NCI-H2081 treated with DMSO at 0.1 percent for 48 hours (cell line): ENCODE data around the gene PDPN.
"Not testable (repeated sequence)": the region's sequence is repeated elsewhere in the genome, so short reads cannot be mapped to it uniquely, and the experiment has no call there.

Source experiments
- DNase-seq: peaks from one replicate; lab custom pipeline; 2025; lab: John Stamatoyannopoulos, UW

PDPN gene, protein sequence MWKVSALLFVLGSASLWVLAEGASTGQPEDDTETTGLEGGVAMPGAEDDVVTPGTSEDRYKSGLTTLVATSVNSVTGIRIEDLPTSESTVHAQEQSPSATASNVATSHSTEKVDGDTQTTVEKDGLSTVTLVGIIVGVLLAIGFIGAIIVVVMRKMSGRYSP

DNA sequence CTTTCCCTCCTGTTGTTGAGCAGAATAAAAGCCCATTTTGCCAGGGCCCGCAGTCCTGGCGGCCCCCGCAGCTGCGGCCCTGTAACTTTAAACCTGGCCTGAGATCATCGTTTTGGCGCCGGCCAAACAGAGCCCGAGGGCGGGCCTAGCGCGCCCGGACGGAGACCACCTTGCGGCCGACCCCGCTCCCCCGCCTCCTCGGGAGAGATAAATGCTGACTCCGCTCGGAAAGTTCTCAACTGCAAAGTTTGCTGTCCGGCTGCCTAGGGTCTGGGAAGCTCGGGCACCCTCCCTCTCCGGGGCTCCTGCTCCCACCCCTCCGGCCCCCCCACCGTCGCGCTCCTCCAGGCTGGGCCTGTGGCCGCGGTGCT lies at the start of gene PDPN:
TSS of gene PDPN (plus strand) at position 238 of the 371 bp plus-strand sequence. CDS start 202 bp downstream, outside the sequence.
- no peak for DNase-seq

DNA sequence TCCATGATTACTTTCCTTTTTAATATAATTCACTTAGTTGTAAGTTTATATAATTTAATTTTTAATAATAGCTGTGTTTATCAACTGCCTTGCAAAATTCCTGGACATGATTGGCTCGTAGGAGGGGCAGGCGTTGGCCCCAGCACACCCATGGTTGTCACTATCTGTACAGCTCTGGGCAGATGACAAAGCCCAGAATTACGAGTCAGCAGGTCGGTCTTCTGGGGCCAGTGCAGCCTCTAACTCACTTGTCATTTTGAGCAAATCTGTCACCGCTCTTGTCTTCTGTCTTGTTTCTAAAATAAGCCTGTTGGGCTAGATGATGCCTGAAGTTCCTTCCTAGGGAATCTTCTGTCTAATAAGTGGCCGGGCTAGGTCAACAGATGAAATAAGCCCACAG lies 48.4 kb upstream of the PDPN start:
- DNase-seq: no peak

DNA sequence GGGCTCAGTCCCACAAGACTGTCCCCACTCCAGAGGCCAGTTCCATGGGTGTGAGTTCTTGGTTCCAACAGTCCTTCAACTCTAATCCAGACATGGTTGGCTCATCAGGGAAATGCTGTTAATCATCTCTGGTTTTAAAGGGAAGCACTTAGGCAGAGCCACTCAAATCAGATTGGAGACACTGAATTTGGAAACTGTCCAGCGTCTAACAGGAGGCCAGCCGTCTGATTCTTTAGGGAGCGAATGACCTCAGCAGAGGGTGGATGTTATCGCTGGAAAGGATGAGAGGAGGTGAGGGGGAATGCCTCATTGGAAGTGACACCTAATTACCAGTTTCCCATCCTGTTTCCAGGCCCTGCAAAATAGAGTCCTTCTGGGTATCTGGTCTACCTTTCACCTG lies 47.1 kb upstream of the PDPN start:
- DNase-seq: no peak

DNA sequence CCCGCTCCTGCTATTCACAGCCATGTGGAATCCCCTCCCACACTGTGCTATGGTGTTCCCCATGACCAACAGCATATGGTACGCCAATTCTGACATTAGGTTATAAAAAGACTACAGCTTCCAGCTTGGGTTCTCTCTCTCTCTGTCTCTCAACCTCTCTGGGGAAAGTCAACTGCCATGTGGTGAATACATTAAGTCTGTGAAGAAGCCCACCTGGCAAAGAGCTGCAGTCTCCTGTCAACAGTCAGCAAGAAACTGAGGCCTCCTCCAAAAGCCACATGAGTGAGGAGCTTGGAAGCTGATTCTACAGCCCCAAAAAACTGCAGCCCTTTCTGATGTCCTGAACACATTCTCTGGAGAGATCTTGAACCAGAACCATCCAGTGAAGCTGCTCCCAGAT lies 44.8 kb upstream of the PDPN start:
- DNase-seq: no peak

DNA sequence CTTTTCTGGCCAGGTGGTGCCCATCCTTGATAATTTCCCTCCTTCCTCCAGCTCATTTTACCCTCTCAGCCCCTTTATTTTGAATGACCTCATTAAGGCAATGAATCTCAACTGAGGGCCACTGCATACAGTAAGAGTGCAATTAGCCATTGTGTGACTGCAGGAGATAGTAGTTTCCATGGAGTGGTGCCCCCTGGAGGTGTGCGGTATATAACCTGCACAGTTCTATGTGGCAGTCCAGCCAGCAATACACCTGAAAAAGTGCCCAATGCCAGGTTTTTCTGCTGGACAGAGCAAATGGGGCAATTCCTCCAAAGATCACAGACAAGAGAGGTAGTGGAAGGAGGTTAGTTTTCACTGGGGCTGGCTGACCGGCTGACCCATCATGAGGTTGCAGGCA lies 43.9 kb upstream of the PDPN start:
- no peak for DNase-seq

DNA sequence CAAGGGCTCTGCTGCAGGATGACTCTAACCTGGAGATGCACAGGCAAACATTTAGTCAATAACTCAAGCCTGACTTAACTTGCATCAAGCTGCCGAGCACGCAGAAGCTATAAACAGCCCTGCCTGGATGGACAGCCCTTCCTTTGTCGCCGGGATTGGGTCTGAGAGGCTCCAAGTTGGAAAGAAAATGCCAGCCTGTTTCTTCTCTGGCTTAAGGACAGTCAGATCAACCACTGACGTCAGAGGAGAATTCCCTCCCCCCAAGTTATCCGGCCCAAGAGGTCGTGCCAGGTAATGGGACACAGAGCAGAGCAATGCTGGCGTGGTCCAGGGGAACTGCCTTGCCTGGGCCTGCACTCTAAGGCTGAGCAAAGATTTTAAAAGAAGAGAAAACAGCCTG lies 42.8 kb upstream of the PDPN start:
- DNase-seq: no peak

DNA sequence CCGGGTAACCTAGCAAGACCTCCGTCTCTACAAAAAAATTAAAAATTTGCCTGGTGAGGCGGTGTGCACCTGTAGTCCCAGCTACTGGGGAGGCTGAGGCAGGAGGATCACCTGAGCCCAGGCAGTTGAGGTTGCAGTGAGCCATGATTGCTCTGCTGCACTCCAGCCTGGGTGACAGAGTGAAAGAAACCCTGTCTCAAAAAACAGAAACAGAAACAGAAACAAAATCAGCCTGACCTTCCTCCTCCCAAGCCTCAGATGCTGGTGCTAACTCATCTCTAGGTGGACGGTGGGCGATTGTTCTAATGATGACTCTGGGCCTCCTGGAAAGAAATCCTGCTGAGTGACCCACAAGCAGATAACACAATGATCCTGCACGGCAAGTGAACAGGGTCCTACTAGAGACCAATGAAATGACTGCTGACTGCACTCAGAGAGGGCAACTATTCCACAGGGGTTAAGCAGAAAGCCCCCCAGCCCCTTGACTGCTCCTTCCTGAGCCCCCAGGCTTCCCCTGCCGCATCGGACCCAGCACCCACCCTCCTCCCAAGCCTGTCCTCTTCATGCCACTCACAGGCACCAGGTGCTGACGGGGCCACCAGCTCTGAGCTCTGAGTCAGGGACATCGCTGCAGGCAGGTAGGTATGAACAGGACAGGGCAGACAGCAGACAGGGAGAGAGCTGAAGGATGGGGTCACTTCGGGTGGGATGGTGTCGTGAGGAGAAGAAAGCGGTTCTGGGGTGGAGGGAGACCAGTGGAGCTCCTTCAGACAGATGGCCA lies 42.0 kb upstream of the PDPN start:
- DNase-seq: no peak

DNA sequence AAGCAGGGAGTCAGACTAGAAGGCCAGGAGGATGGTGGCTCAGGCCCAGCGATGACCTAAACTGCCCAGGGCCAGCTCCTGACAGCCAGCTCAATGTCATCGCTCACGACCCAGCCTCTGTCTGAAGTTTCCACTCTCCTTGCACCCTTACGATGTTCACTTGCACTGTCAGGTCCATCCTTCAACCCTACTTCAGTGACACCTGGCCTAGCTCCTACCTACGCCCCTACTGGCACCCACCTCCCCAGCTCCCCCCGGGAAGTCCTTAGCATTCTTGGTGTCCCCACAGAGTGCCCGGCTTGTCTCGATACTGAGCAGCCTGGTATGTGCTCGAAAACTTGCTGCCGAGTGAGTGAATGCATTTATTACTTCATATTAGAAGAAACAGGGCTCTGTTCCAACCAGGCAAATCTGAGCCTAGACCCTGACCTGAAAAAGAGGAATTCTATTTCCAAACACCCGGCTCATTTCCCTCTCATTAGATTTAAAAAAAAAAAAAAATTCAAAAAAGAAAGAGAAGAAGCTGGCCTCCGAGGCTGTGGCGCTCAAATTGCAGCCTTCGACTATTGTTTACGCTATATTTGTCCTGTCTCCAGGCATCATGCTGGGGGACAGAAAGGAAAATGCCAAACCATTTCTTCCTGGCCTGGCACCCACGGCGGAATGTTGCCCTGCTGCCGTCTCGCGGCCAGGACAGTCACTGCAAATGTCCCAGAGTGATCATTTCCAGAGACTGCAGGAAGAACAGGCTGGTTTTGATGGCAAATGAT lies 40.0 kb upstream of the PDPN start:
- no peak for DNase-seq

DNA sequence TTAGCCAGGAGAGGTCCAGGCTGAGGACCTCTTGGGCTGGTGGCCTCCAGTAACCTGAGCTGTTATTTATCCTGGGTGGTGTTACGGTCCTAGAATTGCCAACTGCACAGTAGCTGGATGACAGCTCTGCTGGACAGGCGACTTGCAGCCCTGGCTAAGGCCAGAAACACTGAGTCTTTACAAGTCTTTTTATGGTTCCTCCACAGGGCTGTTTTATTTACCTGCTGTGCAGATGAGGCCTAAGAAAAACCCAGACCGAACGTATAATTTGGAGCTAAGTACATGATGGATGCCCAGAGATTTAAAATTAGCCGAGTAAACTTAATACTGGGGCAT lies 39.4 kb upstream of the PDPN start:
- DNase-seq: no peak

DNA sequence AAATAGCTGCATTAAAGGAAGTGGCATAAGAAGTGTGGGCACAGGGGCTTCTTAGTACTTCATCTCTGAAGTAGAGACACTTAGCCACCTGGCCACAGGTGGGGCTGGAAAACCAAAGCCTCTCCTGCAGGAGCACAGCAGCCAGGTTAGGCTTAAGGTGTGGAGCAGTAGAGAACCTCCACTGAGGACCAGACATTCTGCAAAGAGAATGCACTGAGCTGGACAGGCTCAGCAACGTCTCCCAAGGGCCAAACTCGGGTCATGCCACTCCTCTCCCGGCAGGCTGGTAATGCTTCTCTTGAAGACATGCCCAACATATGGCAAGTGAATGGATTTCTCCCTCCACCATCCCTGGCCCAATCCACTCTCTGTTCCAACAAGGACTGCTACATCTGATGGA lies 36.8 kb upstream of the PDPN start:
- DNase-seq: no peak

DNA sequence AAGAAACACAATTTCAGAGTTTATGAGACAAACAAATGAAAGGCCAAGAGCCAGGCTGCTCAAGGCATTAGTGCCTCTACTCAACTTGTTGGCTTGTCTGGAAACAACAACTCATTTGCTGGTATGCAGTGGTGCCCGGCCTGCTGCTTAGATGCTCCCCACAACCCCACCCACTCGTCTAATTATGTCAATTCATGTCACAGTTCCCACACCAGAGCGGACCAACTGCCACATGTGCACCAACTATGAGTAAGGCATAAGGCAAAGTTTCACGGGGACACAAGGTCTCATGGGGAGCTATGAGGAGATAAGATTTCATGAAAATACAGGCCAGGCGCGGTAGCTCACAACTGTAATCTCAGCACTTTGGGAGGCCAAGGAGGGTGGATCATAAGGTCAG lies 35.4 kb upstream of the PDPN start:
- no peak for DNase-seq

DNA sequence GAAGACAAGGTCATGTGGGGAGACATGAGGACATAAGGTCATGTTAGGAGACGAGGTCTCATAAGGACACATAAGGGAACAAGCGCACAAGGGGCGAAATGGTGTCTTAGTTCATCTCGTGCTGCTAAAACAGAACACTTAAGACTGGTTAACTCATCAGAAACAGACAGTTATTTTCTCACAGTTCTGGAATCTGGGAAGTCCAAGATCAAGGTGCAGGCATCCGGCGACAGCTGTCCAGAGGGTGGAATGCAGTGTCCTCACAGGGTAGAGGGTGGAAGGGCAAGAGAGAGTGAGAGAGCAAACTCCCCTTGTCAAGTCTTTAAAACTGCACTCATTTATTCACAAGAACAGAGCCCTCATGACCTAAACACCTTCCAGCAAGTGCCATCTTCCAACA lies 34.6 kb upstream of the PDPN start:
- no peak for DNase-seq

DNA sequence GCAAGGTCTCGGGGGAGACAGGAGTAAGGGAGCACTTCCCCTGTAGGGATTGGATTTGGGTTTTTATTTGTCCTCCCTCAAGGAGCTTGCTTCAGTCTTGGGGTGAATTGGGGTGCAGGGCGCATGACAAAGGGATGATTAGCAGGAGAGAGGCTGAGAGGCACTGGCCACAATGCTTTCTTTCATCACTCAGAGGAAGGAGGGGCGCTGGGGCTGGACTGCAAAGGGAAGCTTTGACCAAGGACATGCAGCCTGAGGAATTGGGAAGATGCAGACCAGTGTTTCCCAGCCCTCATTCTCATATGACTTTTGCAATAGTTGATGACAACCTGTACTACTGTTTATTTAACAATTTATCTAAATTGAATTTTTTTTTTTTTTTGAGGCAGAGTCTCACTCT lies 34.1 kb upstream of the PDPN start:
- DNase-seq: no peak

DNA sequence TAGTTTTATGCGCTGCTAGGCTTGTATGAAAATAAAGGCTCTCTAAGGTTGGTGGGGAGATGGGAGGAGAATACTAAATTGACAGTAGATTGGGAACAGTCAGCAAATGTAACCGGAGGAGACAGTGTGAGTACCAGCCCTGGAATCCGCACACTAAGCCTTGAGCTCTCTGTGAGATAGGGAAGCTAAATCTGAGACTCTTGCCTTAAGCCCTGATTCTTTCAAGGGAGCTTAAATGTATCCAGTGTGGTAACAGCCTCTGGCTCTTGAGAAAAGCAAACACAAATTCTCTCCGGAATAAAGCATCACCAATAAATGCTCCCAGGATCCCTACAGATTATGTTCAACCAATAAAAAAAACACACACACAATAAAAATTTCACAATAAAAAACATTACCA lies 33.0 kb upstream of the PDPN start:
- DNase-seq: no peak

DNA sequence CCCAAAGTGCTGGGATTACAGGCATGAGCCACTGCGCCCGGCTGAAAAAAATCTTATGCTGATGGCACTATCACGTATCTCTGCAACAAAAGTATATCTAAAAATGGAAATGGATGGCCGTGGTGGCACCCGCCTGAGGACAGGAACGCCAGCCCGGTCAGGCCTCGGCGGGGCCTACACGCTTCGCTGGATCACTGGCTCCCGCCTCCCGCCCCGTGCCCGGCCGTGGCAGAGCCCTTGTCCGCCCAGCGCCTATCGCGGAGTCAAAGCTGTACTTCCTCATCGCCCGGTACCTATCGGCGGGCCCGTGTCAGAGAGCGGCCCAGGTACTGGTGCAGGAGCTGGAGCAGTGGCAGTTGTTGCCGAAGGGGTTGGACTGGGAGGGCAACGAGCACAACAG lies 28.8 kb upstream of the PDPN start:
- no peak for DNase-seq

DNA sequence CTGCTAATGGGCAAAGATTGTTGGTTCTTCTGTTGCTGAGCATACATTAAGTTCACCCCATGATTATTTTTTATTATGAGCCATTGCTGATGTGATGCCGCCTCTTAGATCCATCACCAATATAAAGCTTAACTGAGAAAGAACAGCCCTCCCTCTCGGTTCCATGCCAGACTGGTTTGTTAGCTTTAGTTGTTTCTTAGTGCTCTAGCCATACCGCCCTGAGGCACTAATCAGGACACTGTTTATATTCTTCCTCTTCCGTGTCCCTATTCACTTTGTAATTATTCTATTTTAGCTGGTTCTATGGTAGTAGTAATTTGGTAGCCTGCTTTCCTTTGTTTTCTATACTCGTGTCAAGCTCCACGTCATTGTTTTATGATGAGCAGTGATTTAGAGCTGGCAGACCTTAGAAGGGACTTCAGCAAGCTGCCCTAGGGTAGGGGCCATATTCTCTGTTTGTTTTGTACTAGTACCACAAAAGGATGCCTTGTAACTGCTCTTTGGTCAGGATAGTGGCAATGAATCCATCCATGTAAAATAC lies 27.3 kb upstream of the PDPN start:
- no peak for DNase-seq

DNA sequence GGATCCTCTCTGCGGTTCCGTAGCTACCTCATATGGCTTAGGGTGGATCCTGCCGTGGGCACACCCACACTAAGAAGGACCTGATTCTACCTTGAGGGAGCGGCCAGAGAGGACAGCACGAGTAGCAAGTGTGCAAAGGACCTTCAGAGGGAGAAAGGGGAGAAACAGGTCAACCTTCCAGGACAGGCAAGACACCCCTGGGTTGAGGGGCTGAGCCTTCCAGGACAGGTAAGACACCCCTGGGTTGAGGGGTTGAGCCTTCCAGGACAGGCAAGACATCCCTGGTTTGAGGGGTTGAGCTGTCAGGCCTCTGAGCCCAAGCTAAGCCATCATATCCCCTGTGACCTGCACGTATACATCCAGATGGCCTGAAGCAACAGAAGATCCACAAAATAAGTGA lies 23.1 kb upstream of the PDPN start:
- DNase-seq: no peak

DNA sequence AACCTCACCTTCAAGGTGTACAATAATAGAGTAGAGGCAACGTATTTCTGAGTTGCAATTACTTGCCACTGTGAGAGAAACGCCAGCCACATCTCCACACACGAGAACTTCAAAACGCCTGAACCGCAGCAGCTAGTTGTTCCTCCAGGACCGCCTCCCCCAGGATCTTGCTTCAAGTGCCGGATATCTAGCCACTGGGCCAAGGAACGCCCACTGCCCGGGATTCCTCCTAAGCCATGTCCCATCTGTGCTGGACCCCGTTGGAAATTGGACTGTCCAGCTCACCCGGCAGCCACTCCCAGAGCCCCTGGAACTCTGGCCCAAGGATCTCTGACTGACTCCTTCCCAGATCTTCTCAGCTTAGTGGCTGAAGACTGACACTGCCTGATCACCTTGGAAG lies 20.7 kb upstream of the PDPN start:
- not testable (repeated sequence) for DNase-seq

DNA sequence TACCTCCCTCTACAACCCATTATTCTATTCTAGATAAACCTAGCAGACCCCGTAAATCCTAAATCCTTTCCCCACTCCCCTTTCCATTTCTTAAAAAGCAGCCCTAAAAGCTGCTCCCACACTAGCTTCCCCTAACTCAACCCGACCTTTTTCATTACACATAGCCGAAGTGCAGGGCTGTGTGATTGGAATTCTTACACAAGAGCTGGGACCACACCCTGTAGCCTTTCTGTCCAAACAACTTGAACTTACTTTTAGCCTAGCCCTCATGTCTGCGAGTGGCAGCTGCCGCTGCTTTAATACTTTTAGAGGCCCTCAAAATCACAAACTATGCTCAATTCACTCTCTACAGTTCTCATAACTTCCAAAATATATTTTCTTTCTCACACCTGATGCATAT lies 19.6 kb upstream of the PDPN start:
- no peak for DNase-seq

DNA sequence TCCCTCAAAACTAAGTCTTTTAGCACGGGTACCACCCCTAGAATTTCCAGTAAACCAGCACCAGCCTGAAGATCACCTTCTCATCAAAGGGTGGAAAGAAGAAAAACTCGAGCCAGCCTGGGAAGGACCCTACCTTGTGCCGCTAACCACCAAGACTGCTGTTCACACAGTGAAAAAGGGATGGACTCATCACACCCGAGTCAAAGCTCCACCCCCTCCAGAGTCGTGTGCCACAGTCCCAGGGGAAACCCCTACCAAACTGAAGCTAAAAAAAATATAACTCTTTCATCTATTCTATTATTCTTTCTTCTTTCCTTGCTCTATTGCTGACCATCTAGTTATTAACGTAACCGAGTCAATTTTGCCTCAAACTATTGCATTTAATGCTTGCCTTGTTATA lies 13.2 kb upstream of the PDPN start:
- DNase-seq: not testable (repeated sequence)

DNA sequence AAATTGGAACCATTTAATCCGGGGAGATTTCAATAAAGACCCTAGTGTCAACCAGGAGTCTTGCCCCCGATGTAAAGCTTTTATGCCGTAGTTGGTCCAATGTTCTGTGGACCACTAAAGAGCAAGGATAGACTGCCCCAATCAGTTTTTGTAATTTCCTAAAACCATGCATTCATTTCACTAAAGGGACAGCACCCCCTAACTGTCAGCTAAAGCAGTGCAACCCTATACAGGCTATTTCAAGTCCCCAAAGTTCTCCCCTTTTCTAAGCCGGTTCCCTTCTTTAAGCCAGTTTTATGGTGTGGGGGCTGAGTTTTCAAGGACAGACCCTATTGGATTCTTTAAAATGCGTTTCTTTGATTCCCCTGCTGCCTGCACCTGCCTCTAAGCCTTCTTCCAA lies 12.7 kb upstream of the PDPN start:
- no peak for DNase-seq

DNA sequence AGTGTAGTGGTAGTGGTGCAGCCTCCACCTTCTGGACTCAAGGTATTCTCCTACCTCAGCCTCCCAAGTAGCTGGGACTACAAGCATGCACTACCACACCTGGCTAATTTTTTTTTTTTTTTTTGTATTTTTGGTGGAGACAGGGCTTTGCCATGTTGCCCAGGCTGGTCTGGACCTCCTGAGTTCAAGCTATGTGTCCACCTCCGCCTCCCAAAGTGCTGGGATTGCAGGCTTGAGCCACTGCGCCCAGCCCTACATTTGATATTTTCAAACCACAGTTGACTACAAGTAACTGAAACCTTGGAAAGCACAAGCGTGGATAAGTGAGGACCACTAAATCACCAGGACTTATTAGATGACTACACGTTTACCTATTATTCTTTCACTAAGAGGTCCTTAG lies 10.0 kb upstream of the PDPN start:
- no peak for DNase-seq

DNA sequence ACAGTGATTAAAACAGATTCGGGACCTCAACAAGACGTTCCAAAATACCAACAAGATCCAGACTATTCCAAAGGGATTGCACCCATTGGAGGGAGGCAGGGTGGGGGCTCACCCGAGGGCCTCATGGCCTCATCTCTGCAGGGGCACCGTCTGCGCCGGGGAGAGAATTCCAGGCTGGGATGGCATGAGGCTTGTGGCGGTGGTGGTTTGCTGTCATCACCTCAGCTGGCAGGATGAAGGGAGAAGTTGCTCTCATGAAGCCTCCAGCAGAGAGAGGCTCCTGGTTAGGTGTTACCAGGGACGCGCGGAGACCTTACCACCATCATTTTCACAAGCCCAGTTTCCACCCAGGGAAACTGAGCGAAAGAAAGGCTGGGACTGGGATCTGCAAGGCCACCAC lies 6.7 kb upstream of the PDPN start:
- no peak for DNase-seq
